Esophagus (tissue), 2 donors: ENCODE results near the gene ERG28. TPM values are rescaled to one million over a fixed set of nuclear protein-coding genes. Genes with fewer than 3 reads are reported as not detected.

Source experiments
- H3K27ac ChIP-seq, 2 donors: one replicate each; pipeline ENCODE4 v1.5.1; 2013; ENCODE audit warnings: low read depth in 2 of 2, mild to moderate bottlenecking in 2 of 2, inconsistent platforms in 1 of 2, low read length in 1 of 2, moderate library complexity in 1 of 2
- H3K27me3 ChIP-seq, 2 donors: one replicate each; pipeline ENCODE4 v1.6.1; 2013; ENCODE audit warnings: low read length in 2 of 2, control low read depth in 1 of 2, mild to moderate bottlenecking in 1 of 2; ENCODE audit not compliant: insufficient read depth in 2 of 2, control insufficient read depth in 1 of 2
- H3K36me3 ChIP-seq, 2 donors: one replicate each; pipeline ENCODE4 v1.6.1; 2013; ENCODE audit warnings: low read length in 1 of 2; ENCODE audit not compliant: control insufficient read depth in 2 of 2, insufficient read depth in 2 of 2
- H3K4me1 ChIP-seq, 2 donors: one replicate each; pipeline ENCODE4 v1.6.1; 2013; ENCODE audit warnings: low read length in 1 of 2; ENCODE audit not compliant: control insufficient read depth in 2 of 2, insufficient read depth in 2 of 2
- H3K4me3 ChIP-seq, 2 donors: one replicate each; pipeline ENCODE4 v1.5.1; 2013; ENCODE audit warnings: low read length in 2 of 2, mild to moderate bottlenecking in 2 of 2, low read depth in 1 of 2, moderate library complexity in 1 of 2
- H3K9me3 ChIP-seq, 2 donors: one replicate each; pipeline ENCODE4 v1.6.1; 2013; ENCODE audit warnings: mild to moderate bottlenecking in 2 of 2, low read depth in 1 of 2, low read length in 1 of 2, moderate library complexity in 1 of 2; ENCODE audit not compliant: control insufficient read depth in 2 of 2, insufficient read depth in 1 of 2
- WGBS, 2 donors: extraction: QIAGEN DNeasy Blood & Tissue Kit; methylation state at CpG; one replicate each; pipeline ENCODE4 v1.1.7; 2013; 5-methylcytosine and 5-hydroxymethylcytosine counted together
- polyA plus RNA-seq, 2 donors: library from polyadenylated mRNA; stranded (reverse); fragments of 200-250 nt; gene quantifications; one replicate each; pipeline ENCODE4 v1.2.3, GENCODE V29; 2013
- donor health status: healthy with polysubstance abuse.
- donor health status: Bipolar disorder and iron deficiency.

ERG28 gene
- polyA plus RNA-seq, 2 donors, result 31.0 to 43.5 TPM

- Histone ChIP-seq H3K4me1 (no peaks in the 10 kb centered on the region), H3K27me3 (no peaks in the 10 kb centered on the region), H3K9me3 (no peaks in the 10 kb centered on the region), H3K4me3 (no peak overlapping the region), H3K27ac (no peak overlapping the region), H3K36me3 (no peaks in the 10 kb centered on the region)
- 74 to 85% methylated on average over 3 of the region's 3 CpGs for WGBS, 2 donors
Observed at GRCh38 chr14:75662966-75663365, 2.3 kb upstream of the ERG28 start.

DNA sequence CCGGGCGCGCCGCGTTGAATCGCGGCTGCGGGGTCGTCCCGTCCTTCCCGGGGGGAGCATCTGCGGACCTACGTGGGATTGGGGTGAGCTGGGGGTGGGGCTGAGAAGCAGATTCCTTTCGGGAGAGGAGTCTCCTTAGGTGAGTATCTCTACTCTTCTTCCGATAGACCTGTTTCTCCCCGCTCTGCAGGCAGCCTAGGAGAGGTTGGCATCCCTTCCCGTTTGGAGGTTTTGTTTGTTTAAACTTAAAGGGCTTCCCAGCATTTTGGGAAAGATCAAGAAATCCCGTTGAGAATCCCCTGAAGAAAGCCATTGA lies 781 bp upstream of the ERG28 start:
- WGBS, 2 donors, result 1% methylated on average over 18 of the region's 18 CpGs
- H3K27me3 ChIP-seq, result no peaks in the 10 kb centered on the region
- H3K4me3 ChIP-seq, result peak overlapping the region; percentile 68 to 91
- no peaks in the 10 kb centered on the region for H3K9me3 ChIP-seq
- H3K36me3 ChIP-seq, result peaks cover 0 to 2% of the 10 kb centered on the region in 2 donors
- no peaks in the 10 kb centered on the region for H3K4me1 ChIP-seq
- peak overlapping the region; percentile 96 to 97 for H3K27ac ChIP-seq

GRCh38 chr14:75660238-75660629 lies 442 bp downstream of the ERG28 start:
- Histone ChIP-seq H3K4me1 (no peaks in the 10 kb centered on the region), H3K36me3 (peaks cover 0 to 6% of the 10 kb centered on the region in 2 donors), H3K4me3 (peak overlapping the region; percentile 68 to 91), H3K27me3 (no peaks in the 10 kb centered on the region), H3K9me3 (no peaks in the 10 kb centered on the region), H3K27ac (peak overlapping the region; percentile 96 to 97)
- WGBS, 2 donors, result 14 to 18% methylated on average over 4 of the region's 4 CpGs

DNA sequence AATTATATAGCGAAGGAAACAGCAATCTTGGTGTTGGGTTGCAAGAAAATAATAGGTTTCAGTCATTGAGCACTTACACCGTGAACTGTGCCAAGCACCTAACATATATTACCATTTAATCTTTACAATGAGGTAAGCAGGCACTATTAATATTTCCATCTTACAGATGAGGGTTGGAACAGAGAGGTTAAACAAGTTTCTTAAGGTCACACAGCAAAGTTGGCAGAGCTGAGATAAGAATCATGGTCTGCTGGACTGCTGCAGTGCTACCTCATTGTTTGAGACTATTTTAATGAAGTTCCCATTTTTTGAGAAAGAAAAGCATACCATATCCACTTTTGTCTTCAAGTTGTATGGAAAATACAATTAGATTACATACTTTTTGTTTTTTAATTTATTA lies 1.7 kb downstream of the ERG28 start:
- Histone ChIP-seq H3K4me1 (no peaks in the 10 kb centered on the region), H3K36me3 (peaks cover 4 to 6% of the 10 kb centered on the region in 2 donors), H3K4me3 (no peak overlapping the region), H3K27me3 (no peaks in the 10 kb centered on the region), H3K27ac (no peak overlapping the region), H3K9me3 (no peaks in the 10 kb centered on the region)
- WGBS, 2 donors, result 95 to 96% methylated on average over 2 of the region's 2 CpGs

GRCh38 chr14:75657331-75657730 lies 3.3 kb downstream of the ERG28 start:
- no peaks in the 10 kb centered on the region for H3K27me3 ChIP-seq
- H3K9me3 ChIP-seq, result no peaks in the 10 kb centered on the region
- no peak overlapping the region for H3K4me3 ChIP-seq
- H3K4me1 ChIP-seq, result no peaks in the 10 kb centered on the region
- WGBS, 2 donors, result 71 to 76% methylated on average over 4 of the region's 4 CpGs
- H3K27ac ChIP-seq, result no peak overlapping the region
- H3K36me3 ChIP-seq, result peaks cover 4 to 6% of the 10 kb centered on the region in 2 donors

- H3K4me1 ChIP-seq, result no peaks in the 10 kb centered on the region
- no peak overlapping the region for H3K27ac ChIP-seq
- no peaks in the 10 kb centered on the region for H3K27me3 ChIP-seq
- peaks cover 10 to 14% of the 10 kb centered on the region in 2 donors for H3K36me3 ChIP-seq
- no peaks in the 10 kb centered on the region for H3K9me3 ChIP-seq
- no peak overlapping the region for H3K4me3 ChIP-seq
- WGBS, 2 donors, result 0% methylated on average over 1 of the region's 1 CpG
Observed at GRCh38 chr14:75655235-75655634, 5.4 kb downstream of the ERG28 start.

GRCh38 chr14:75654127-75654732 lies 6.4 kb downstream of the ERG28 start:
- H3K27me3 ChIP-seq, result no peaks in the 10 kb centered on the region
- H3K4me3 ChIP-seq, result no peak overlapping the region
- H3K36me3 ChIP-seq, result peaks cover 13 to 14% of the 10 kb centered on the region in 2 donors
- H3K27ac ChIP-seq, result no peak overlapping the region
- no peaks in the 10 kb centered on the region for H3K9me3 ChIP-seq
- no peaks in the 10 kb centered on the region for H3K4me1 ChIP-seq
- 6 to 7% methylated on average over 4 of the region's 4 CpGs for WGBS, 2 donors

DNA sequence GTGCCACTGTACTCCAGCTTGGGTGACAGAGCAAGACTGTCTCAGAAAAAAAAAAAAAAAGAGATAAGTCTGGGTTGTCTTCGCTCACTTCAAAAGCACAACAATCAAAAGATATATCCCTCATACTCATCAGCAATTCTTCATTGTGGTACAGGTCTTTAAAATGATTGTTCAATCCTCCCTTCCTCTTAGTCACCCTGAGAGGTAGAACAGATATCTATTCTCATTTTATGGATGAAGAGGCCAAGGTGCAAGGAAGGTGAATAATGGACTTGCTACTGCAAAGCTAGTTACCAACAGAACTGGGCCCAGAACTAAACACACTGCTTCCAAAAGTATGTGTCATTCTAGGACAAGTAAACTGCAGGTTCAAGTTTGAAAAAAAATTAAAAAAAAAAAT lies 7.1 kb downstream of the ERG28 start:
- no peaks in the 10 kb centered on the region for H3K4me1 ChIP-seq
- H3K36me3 ChIP-seq, result peaks cover 13 to 14% of the 10 kb centered on the region in 2 donors
- 94 to 100% methylated on average over 1 of the region's 1 CpG for WGBS, 2 donors
- no peak overlapping the region for H3K27ac ChIP-seq
- H3K4me3 ChIP-seq, result no peak overlapping the region
- H3K27me3 ChIP-seq, result no peaks in the 10 kb centered on the region
- H3K9me3 ChIP-seq, result no peaks in the 10 kb centered on the region

- no peaks in the 10 kb centered on the region for H3K27me3 ChIP-seq
- peaks cover 8 to 17% of the 10 kb centered on the region in 2 donors for H3K36me3 ChIP-seq
- no peak overlapping the region for H3K4me3 ChIP-seq
- WGBS, 2 donors, result 92 to 94% methylated on average over 5 of the region's 5 CpGs
- H3K4me1 ChIP-seq, result peaks cover 0 to 3% of the 10 kb centered on the region in 2 donors
- H3K27ac ChIP-seq, result no peak overlapping the region
- H3K9me3 ChIP-seq, result no peaks in the 10 kb centered on the region
Observed at GRCh38 chr14:75650253-75651058, 10.2 kb downstream of the ERG28 start.

DNA sequence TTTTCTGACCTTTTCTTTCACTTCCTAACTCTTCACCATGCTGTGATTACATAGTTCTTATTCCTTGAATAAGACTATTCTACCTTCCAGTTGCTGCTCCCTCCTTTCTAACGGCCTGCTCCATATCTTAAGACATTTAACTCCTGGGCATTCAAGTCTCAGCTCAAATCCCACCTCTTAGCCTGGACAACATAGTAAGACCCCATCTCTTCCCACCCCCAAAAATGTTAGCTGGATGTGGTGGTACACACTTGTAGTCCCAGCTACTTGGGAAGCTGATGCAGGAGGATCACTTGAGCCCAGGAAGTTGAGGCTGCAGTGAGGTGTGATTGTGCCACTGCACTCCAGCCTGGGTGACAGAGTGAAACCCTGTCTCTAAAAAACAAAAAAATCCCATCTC lies 10.9 kb downstream of the ERG28 start:
- Histone ChIP-seq H3K27me3 (no peaks in the 10 kb centered on the region), H3K9me3 (no peaks in the 10 kb centered on the region), H3K36me3 (peaks cover 8 to 15% of the 10 kb centered on the region in 2 donors), H3K4me3 (no peak overlapping the region), H3K27ac (no peak overlapping the region), H3K4me1 (peaks cover 0 to 3% of the 10 kb centered on the region in 2 donors)
- 91 to 94% methylated on average over 1 of the region's 1 CpG for WGBS, 2 donors
